CD8-positive, alpha-beta memory T cell (primary cell): Measurements from ENCODE around the gene CMTM6. TPM values are rescaled to one million over a fixed set of nuclear protein-coding genes. Genes with fewer than 3 reads are reported as not detected.

Source experiments
- CTCF ChIA-PET: fragments of 350-600 bp; sonication (Branson Sonifier 250); formaldehyde crosslinking; loops from one replicate; lab custom pipeline; 2021; ENCODE audit warnings: antibody characterized with exemption; lab: Charles Lee
- POLR2A ChIA-PET: fragments of 350-600 bp; sonication (Branson Sonifier 250); formaldehyde crosslinking; loops from one replicate; lab custom pipeline; 2021; ENCODE audit warnings: antibody characterized with exemption; lab: Charles Lee
- DNase-seq, 5 donors: peaks; one replicate each; pipeline versions ENCODE4 v3.0.0 to v3.0.0-alpha.2; 2020 to 2022; ENCODE audit warnings: mixed read lengths in 1 of 5
- H3K27ac ChIP-seq: one replicate; pipeline ENCODE4 v1.7.0; 2013; ENCODE audit warnings: low read depth, mild to moderate bottlenecking, low read length, moderate library complexity
- H3K27me3 ChIP-seq: 2 replicates; pipeline ENCODE4 v1.7.0; 2013; ENCODE audit warnings: low read length, mild to moderate bottlenecking; ENCODE audit not compliant: insufficient read depth, poor library complexity, severe bottlenecking
- H3K36me3 ChIP-seq: 2 replicates; pipeline ENCODE4 v1.7.0; 2013; ENCODE audit warnings: mild to moderate bottlenecking, low read length, moderate library complexity; ENCODE audit not compliant: insufficient read depth
- H3K4me1 ChIP-seq: 2 replicates; pipeline ENCODE4 v1.7.0; 2013; ENCODE audit warnings: mild to moderate bottlenecking, low read length, moderate library complexity; ENCODE audit not compliant: insufficient read depth
- H3K4me3 ChIP-seq: 2 replicates; pipeline ENCODE4 v1.7.0; 2013; ENCODE audit warnings: mild to moderate bottlenecking, low read length
- H3K9me3 ChIP-seq: 2 replicates; pipeline ENCODE4 v1.7.0; 2013; ENCODE audit warnings: mild to moderate bottlenecking, low read length
- H3K27ac Mint-ChIP-seq, 8 donors: one replicate each; pipeline ENCODE4 v1.8.0; 2020 to 2021; ENCODE audit warnings: mixed read lengths in 8 of 8, mild to moderate bottlenecking in 6 of 8, inconsistent platforms in 3 of 8, moderate library complexity in 3 of 8
- H3K27me3 Mint-ChIP-seq, 2 donors: one replicate each; pipeline ENCODE4 v1.8.0; 2020 to 2021; ENCODE audit warnings: mixed read lengths in 2 of 2, mild to moderate bottlenecking in 1 of 2, moderate library complexity in 1 of 2
- H3K36me3 Mint-ChIP-seq, 3 donors: one replicate each; pipeline ENCODE4 v1.8.0; 2020 to 2021; ENCODE audit warnings: mixed read lengths in 3 of 3, inconsistent platforms in 1 of 3, mild to moderate bottlenecking in 1 of 3
- H3K4me1 Mint-ChIP-seq, 3 donors: one replicate each; pipeline ENCODE4 v1.8.0; 2020 to 2021; ENCODE audit warnings: mixed read lengths in 3 of 3, inconsistent platforms in 1 of 3, mild to moderate bottlenecking in 1 of 3
- H3K4me3 Mint-ChIP-seq, 7 donors: one replicate each; pipeline ENCODE4 v1.8.0; 2020 to 2021; ENCODE audit warnings: mixed read lengths in 7 of 7, mild to moderate bottlenecking in 6 of 7, moderate library complexity in 4 of 7, inconsistent platforms in 2 of 7
- H3K9me3 Mint-ChIP-seq, 5 donors: one replicate each; pipeline ENCODE4 v1.8.0; 2020 to 2022; ENCODE audit warnings: mixed read lengths in 5 of 5, mild to moderate bottlenecking in 3 of 5, moderate library complexity in 2 of 5, inconsistent platforms in 1 of 5
- polyA plus RNA-seq: library from polyadenylated mRNA; unstranded; fragments of 300-500 nt; fragmentation: Illumina TruSeq; gene quantifications from one replicate; pipeline ENCODE4 v1.2.3, GENCODE V29; 2021
- total RNA-seq, 2 experiments: library from RNA; stranded (reverse); gene quantifications; one replicate each; pipeline ENCODE4 v1.2.3, GENCODE V29; 2021

The CMTM6 gene
- total and polyA plus RNA-seq, 3 experiments from 2014 or later, result 58.1 to 96.2 (median 91.8) TPM

- peak overlapping the region in 3 of 8 donors; percentile 15 to 79 (median 38) for H3K27ac Mint-ChIP-seq
- peaks cover 6 to 52% (median 12%) of the 10 kb centered on the region in 3 donors for H3K36me3 Mint-ChIP-seq
- no peak for DNase-seq
- ChIA-PET POLR2A (no interaction called here), CTCF (interaction anchor here (1.2 kb wide), 1 partner anchor 18 kb away, joined by 3 read pairs; no protein-coding TSS in a partner anchor)
- no peaks in the 10 kb centered on the region for H3K27me3 Mint-ChIP-seq
- Histone ChIP-seq H3K9me3 (no peaks in the 10 kb centered on the region), H3K36me3 (no peaks in the 10 kb centered on the region), H3K4me3 (no peak overlapping the region), H3K27ac (no peak overlapping the region), H3K4me1 (no peaks in the 10 kb centered on the region), H3K27me3 (no peaks in the 10 kb centered on the region)
- peaks cover 7 to 23% (median 16%) of the 10 kb centered on the region in 3 donors for H3K4me1 Mint-ChIP-seq
- H3K4me3 Mint-ChIP-seq, result no peak overlapping the region
- H3K9me3 Mint-ChIP-seq, result no peaks in the 10 kb centered on the region
These were observed 14.7 kb downstream of the CMTM6 start for GRCh38 chr3:32487781-32488473.

GRCh38 chr3:32484436-32484835, 18.2 kb downstream of the CMTM6 start:
- peaks cover 12 to 42% (median 36%) of the 10 kb centered on the region in 3 donors for H3K4me1 Mint-ChIP-seq
- H3K27ac Mint-ChIP-seq, result peak overlapping the region in 1 of 8 donors; percentile 27
- Histone ChIP-seq H3K27me3 (no peaks in the 10 kb centered on the region), H3K4me1 (no peaks in the 10 kb centered on the region), H3K4me3 (no peak overlapping the region), H3K36me3 (peaks cover 4% of the 10 kb centered on the region), H3K27ac (no peak overlapping the region), H3K9me3 (no peaks in the 10 kb centered on the region)
- no peak overlapping the region for H3K4me3 Mint-ChIP-seq
- no peaks in the 10 kb centered on the region for H3K9me3 Mint-ChIP-seq
- H3K27me3 Mint-ChIP-seq, result no peaks in the 10 kb centered on the region
- no peak for DNase-seq
- CTCF ChIA-PET, result interaction anchor here (0.8 to 2.0 kb wide), 3 partner anchors 11 to 26 kb away, joined by 3 to 8 read pairs (median 3); no protein-coding TSS in a partner anchor
- POLR2A ChIA-PET, result interaction anchor here (1.0 kb wide), 1 partner anchor 17 kb away, joined by 3 read pairs; no protein-coding TSS in a partner anchor
- peaks cover 6 to 71% (median 29%) of the 10 kb centered on the region in 3 donors for H3K36me3 Mint-ChIP-seq

- POLR2A ChIA-PET, result no interaction called here
- peaks cover 4% of the 10 kb centered on the region for H3K36me3 ChIP-seq
These were observed 18.9 kb downstream of the CMTM6 start for GRCh38 chr3:32483772-32484171.

GRCh38 chr3:32482693-32483092, 20.0 kb downstream of the CMTM6 start:
- DNase-seq, result no peak
- POLR2A ChIA-PET, result no interaction called here
- Histone ChIP-seq H3K27me3 (no peaks in the 10 kb centered on the region), H3K4me1 (no peaks in the 10 kb centered on the region), H3K27ac (no peak overlapping the region), H3K36me3 (peaks cover 4% of the 10 kb centered on the region), H3K9me3 (no peaks in the 10 kb centered on the region), H3K4me3 (no peak overlapping the region)
- Mint-ChIP-seq H3K4me1 (peaks cover 13 to 43% (median 43%) of the 10 kb centered on the region in 3 donors), H3K9me3 (no peaks in the 10 kb centered on the region), H3K36me3 (peaks cover 10 to 77% (median 35%) of the 10 kb centered on the region in 3 donors), H3K27ac (peak overlapping the region in 1 of 8 donors; percentile 73), H3K4me3 (no peak overlapping the region), H3K27me3 (no peaks in the 10 kb centered on the region)
- CTCF ChIA-PET, result no interaction called here

More at GRCh38 chr3:32483772-32484171, 18.9 kb downstream of the CMTM6 start:
- Mint-ChIP-seq H3K36me3 (peaks cover 6 to 78% (median 30%) of the 10 kb centered on the region in 3 donors), H3K27ac (peak overlapping the region in 3 of 8 donors; percentile 17 to 43 (median 33)), H3K4me1 (peaks cover 12 to 42% (median 36%) of the 10 kb centered on the region in 3 donors), H3K4me3 (no peak overlapping the region), H3K27me3 (no peaks in the 10 kb centered on the region), H3K9me3 (no peaks in the 10 kb centered on the region)
- Histone ChIP-seq H3K4me1 (no peaks in the 10 kb centered on the region), H3K9me3 (no peaks in the 10 kb centered on the region), H3K27ac (no peak overlapping the region), H3K4me3 (no peak overlapping the region), H3K27me3 (no peaks in the 10 kb centered on the region)
- DNase-seq, result no peak
- CTCF ChIA-PET, result no interaction called here

- CTCF ChIA-PET, result no interaction called here
These were observed 20.6 kb downstream of the CMTM6 start for GRCh38 chr3:32481791-32482631.

GRCh38 chr3:32480604-32481003, 22.0 kb downstream of the CMTM6 start:
- no peak overlapping the region for H3K27ac ChIP-seq
- Mint-ChIP-seq H3K27ac (no peak overlapping the region), H3K4me1 (peaks cover 18 to 44% (median 42%) of the 10 kb centered on the region in 3 donors), H3K36me3 (peaks cover 10 to 67% (median 41%) of the 10 kb centered on the region in 3 donors), H3K9me3 (no peaks in the 10 kb centered on the region), H3K4me3 (no peak overlapping the region), H3K27me3 (no peaks in the 10 kb centered on the region)
- no peaks in the 10 kb centered on the region for H3K27me3 ChIP-seq
- no peaks in the 10 kb centered on the region for H3K4me1 ChIP-seq
- ChIA-PET CTCF (interaction anchor here (1.1 to 1.6 kb wide), 2 partner anchors 10 to 13 kb away, joined by 4 to 5 read pairs; no protein-coding TSS in a partner anchor), POLR2A (no interaction called here)
- H3K36me3 ChIP-seq, result peaks cover 4% of the 10 kb centered on the region
- no peak overlapping the region for H3K4me3 ChIP-seq
- H3K9me3 ChIP-seq, result no peaks in the 10 kb centered on the region
- DNase-seq, result no peak

More at GRCh38 chr3:32481791-32482631, 20.6 kb downstream of the CMTM6 start:
- POLR2A ChIA-PET, result no interaction called here
- Mint-ChIP-seq H3K36me3 (peaks cover 13 to 74% (median 38%) of the 10 kb centered on the region in 3 donors), H3K9me3 (no peaks in the 10 kb centered on the region), H3K4me3 (no peak overlapping the region), H3K27me3 (no peaks in the 10 kb centered on the region), H3K27ac (peak overlapping the region in 5 of 8 donors; percentile 9 to 45 (median 35)), H3K4me1 (peaks cover 15 to 44% (median 43%) of the 10 kb centered on the region in 3 donors)
- DNase-seq, result no peak
- Histone ChIP-seq H3K4me3 (no peak overlapping the region), H3K36me3 (peaks cover 4% of the 10 kb centered on the region), H3K9me3 (no peaks in the 10 kb centered on the region), H3K4me1 (no peaks in the 10 kb centered on the region), H3K27me3 (no peaks in the 10 kb centered on the region), H3K27ac (no peak overlapping the region)

- Mint-ChIP-seq H3K4me3 (no peak overlapping the region), H3K4me1 (peaks cover 8 to 35% (median 21%) of the 10 kb centered on the region in 3 donors), H3K36me3 (peaks cover 10 to 50% (median 17%) of the 10 kb centered on the region in 3 donors), H3K27me3 (no peaks in the 10 kb centered on the region), H3K9me3 (no peaks in the 10 kb centered on the region), H3K27ac (no peak overlapping the region)
- Histone ChIP-seq H3K4me1 (peaks cover 14% of the 10 kb centered on the region), H3K36me3 (no peaks in the 10 kb centered on the region), H3K27ac (no peak overlapping the region), H3K27me3 (no peaks in the 10 kb centered on the region), H3K9me3 (no peaks in the 10 kb centered on the region), H3K4me3 (no peak overlapping the region)
- CTCF ChIA-PET, result interaction anchor here (0.8 to 1.1 kb wide), 3 partner anchors 14 to 103 kb away, joined by 3 to 4 read pairs (median 3); no protein-coding TSS in a partner anchor
- DNase-seq, result no peak
- POLR2A ChIA-PET, result no interaction called here
These were observed 28.5 kb downstream of the CMTM6 start for GRCh38 chr3:32474201-32474600.
